Astrocyte (in vitro differentiated cells and primary cell): ENCODE measurements around the gene PKM.

Source experiments
- EZH2 ChIP-seq: IDR thresholded peaks from 2 replicates; pipeline ENCODE4 v1.6.1; 2012; ENCODE audit warnings: mild to moderate bottlenecking, low read length, inconsistent platforms; ENCODE audit not compliant: insufficient read depth
- TF ChIP-seq, protein P1 (sequence below): IDR thresholded peaks from 2 replicates; pipeline ENCODE4 v1.5.1; 2011; ENCODE audit warnings: low read depth, mild to moderate bottlenecking, inconsistent platforms, low read length, moderate library complexity; ENCODE audit not compliant: insufficient read depth

GRCh38 chr15:72223278-72223677 lies 7.7 kb downstream of the PKM start:
- TF ChIP-seq, protein P1, sequence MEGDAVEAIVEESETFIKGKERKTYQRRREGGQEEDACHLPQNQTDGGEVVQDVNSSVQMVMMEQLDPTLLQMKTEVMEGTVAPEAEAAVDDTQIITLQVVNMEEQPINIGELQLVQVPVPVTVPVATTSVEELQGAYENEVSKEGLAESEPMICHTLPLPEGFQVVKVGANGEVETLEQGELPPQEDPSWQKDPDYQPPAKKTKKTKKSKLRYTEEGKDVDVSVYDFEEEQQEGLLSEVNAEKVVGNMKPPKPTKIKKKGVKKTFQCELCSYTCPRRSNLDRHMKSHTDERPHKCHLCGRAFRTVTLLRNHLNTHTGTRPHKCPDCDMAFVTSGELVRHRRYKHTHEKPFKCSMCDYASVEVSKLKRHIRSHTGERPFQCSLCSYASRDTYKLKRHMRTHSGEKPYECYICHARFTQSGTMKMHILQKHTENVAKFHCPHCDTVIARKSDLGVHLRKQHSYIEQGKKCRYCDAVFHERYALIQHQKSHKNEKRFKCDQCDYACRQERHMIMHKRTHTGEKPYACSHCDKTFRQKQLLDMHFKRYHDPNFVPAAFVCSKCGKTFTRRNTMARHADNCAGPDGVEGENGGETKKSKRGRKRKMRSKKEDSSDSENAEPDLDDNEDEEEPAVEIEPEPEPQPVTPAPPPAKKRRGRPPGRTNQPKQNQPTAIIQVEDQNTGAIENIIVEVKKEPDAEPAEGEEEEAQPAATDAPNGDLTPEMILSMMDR: no peak
- TF ChIP-seq EZH2: no peak
